SIG-M5 treated with dmso at 0.1 percent for 504 hours (cell line): ENCODE measurements around the gene TBC1D1.
"Not testable (repeated sequence)": the region's sequence is repeated elsewhere in the genome, so short reads cannot be mapped to it uniquely, and the experiment has no call there.

Experiments used
- DNase-seq: peaks from one replicate; lab custom pipeline; 2025; ENCODE audit not compliant: unreplicated experiment; lab: John Stamatoyannopoulos, UW

Gene TBC1D1

DNA sequence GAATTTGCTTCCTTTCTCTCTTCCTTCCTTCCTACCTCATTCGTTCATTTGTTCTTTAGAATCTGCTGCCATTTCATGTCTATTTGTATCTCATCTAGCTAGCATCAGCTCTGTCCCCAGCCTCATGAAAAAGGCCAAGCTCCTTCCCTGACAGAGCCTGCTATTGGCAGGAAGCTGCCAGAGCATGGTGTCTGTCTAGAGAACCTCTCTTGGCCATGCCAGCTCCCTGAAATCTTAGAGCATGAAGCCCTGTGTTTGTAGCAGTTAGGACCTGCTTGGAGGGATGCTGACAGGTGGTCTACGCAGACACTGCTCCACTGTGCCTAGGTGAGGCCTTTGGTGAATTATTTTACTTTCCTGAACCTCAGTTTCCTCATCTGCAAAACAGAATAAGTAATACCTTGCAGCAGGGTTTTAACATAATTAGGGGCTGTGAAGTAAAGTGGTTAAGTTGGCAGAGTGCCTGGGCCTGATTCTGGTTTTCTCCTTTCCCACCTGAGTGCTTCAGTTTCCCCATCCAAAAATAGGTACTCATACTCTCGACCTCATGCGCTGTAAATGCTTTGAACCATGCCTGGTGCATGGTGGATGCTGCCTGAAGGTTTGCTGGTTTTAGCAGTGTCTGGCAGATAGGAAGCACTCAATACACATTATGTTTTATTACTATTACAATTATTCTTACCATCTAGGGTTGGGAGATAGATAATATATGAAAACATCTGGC lies 74.0 kb downstream of the TBC1D1 start:
- DNase-seq = no peak

DNA sequence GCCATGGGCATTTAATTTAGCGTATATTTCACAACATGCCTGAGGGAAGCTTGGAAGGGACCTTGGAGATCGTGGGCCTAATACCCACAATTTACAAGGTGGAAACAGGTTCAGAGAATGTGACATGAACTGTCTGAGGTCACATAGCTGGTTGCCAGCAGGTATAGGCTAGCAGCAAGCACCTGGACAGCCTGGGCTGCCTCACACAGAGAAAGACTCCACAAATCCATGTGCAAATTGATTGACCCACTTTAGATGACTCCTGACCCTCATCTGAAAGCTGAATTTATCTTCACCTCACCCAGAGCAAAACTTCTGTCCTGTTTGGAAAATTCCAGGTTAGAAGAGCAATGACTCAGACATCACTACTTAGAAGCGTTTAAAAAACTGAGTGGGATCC lies 75.2 kb downstream of the TBC1D1 start:
- DNase-seq = no peak

DNA sequence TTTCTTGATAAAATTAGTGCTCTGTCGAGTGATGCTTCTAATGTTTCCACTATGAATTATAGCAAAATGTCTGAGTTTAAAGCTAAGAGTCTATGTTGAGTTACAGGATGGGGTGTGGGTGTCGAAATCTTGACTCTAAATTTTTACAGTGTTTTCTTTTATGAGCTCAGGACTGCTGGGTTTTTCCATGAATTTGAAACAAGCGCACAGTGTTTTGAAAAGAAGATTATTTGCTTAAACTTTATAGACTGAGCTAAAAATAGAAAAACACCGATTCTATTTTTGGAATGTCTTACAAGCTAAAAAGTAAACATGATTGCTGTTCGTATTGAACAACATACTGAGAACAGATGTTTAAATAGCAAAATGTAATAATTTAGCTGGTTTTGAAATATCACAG lies 76.9 kb downstream of the TBC1D1 start:
- no peak for DNase-seq

DNA sequence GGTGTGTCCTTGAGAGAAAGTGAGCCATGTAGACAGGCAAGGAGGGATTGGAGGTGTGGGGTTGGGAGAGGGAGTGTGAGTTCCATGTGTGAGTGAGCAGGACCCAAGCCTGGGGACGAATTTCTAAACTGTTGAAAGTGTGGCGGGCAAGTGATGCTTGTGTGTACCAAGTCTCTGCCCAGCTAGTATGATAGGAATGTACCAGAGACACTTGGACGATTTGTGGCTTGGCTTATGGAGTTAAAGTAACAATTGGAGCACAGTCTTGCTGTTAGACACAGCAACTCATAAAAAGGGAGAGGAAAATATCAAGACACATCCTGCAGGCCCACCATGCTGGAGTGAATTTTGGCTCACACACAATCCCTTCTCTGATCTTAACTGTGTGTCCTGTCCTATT lies 77.9 kb downstream of the TBC1D1 start:
- DNase-seq = no peak

DNA sequence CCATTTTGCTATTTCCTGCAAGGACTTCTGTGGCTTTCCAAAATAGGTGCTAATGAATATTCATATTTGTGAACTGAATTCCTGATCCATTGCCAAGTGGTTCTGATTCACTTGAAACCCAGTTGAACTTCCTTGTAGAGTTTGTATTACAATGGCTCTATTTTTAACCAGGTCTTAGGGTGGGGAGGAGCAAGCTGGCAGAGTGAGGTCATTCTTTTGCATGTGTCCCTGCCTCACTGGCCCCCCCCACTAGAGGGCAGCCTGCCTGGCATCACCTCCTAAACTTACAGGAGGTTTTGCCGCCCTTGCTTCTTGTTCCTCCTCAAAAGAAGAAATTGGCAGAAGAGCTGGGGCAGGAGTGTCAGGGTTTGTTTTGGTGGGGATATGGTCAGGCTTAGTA lies 79.8 kb downstream of the TBC1D1 start:
- DNase-seq = peak; percentile 58

DNA sequence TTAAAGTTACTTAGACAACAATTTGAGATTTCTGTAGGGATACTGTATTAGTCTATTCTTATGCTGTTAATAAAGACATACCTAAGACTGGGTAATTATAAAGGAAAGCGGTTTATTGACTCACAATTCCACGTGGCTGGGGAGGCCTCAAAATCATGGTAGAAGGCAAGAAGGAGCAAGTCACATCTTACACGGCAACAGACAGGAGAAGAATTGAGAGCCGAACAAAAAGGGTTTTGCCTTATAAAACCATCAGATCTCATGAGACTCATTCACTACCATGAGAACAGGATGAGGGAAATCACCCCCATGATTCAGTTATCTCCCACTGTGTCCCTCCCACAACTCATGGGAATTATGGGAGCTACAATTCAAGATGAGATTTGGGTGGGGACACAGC lies 80.3 kb downstream of the TBC1D1 start:
- DNase-seq = no peak

DNA sequence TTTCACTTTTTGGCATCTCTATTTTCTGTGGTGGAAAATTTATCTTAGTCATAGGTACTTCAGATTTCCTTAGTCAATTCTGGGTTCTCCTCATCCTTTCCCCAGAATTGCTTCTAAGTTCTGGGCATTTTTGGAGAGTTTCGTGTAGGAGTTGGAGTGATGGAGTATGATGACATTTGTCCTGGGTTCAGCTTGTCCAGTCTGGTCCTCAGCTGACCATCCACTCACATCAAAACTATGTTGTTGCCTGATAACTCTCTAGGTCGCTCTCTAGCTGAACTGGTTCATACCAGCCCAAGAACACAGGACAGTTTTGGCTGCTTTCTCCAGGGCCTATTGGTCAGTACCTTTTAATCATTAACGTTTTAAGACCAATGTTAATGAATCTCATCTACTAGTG lies 82.6 kb downstream of the TBC1D1 start:
- DNase-seq = no peak

DNA sequence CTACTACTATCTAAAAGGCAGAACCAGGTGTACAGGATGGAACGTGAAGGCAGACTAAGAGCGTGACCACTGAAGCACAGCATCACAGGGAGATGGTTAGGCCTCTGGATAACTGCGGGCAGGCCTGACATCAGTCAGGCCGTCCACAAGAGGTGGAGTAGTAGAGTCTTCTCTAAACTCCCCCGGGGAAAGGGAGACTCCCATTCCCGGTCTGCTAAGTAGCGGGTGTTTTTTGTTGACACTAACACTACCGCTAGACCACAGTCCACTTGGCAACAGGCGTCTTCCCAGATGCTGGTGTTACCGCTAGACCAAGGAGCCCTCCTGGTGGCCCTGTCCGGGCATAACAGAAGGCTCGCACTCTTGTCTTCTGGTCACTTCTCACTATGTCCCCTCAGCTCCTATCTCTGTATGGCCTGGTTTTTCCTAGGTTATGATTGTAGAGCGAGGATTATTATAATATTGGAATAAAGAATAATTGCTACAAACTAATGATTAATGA lies 84.5 kb downstream of the TBC1D1 start:
- DNase-seq = not testable (repeated sequence)

DNA sequence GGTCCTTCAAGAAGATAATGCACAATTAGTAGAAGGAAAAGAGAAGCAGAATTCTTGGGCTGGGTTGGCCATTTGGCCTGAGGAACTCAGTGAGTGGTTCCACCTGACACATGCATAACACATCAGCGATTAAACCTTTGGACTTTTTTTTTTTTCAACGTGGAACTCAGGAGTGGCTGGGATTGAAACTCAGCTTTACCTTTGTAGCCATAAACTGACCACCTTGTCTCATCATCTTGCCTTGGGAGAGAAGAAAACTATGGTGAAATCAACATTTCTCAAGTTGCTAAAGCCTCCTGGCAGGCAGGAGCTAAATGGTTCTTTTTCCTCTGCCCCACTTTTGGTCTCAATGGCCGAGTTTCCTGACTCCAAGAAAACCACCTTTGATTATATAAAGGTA lies 85.6 kb downstream of the TBC1D1 start:
- DNase-seq = no peak

DNA sequence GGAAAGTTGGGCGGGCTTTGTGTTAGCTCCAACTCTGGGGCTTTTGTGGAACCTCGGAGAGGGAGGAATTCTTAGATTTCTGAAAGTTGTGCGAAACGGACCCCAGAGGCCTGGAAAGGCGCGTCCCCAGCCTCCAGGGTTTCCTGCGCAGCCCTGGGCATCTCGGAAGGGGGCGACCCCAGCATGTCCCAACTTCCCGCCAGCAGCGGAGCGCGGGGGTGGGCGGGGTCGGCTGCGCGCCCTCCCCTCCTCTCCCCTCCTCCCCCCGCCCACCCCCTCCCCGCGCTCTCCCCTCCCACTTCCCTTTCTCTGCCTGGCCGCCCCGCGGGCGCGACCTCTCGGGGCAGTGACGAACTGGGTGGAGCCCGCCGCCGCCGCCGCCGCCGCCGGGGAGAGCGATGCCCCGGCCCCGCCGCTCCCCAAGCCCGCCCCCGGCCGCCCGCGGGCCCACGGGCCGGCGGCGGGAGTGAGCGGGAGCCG lies 86.1 kb downstream of the TBC1D1 start:
- DNase-seq = peak; percentile 68

DNA sequence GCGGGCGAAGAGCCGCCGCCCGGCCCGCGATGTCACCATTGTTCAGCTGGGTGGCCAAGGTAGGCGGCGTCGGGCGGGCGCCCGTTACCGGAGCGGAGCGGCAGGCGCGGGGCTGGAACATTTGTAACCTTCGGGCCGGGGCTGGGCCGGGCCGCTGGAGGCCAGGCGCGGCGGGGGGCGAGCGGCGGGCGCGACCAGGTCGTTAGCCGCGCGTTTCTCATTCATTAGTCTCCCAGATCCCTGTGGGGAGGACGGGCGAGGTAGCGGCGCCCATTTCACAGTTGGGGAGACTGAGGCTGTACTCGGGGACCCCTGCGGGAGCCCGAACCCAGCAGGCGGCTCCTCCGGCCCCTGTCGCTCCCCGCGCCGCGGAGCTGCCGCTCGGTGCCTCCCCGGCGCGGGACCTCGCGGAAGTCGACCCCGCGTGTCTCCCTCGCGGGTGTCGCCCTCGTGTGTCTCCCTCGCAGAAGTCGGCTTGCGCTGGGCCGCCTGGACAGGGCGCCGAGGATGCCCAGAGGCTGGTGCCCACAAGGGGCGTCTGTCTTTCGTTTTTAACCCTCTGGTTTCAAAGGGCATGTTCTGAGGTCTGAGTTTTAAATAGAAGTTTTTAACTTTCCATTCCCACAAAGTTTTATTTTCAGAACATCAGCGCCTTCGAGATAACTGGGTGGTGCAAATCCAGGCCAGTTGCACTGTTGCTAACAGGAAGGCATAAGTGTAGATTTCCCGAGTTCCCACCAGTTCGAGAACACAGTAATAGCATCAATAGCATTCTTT lies 86.8 kb downstream of the TBC1D1 start:
- peak; percentile 52 for DNase-seq

DNA sequence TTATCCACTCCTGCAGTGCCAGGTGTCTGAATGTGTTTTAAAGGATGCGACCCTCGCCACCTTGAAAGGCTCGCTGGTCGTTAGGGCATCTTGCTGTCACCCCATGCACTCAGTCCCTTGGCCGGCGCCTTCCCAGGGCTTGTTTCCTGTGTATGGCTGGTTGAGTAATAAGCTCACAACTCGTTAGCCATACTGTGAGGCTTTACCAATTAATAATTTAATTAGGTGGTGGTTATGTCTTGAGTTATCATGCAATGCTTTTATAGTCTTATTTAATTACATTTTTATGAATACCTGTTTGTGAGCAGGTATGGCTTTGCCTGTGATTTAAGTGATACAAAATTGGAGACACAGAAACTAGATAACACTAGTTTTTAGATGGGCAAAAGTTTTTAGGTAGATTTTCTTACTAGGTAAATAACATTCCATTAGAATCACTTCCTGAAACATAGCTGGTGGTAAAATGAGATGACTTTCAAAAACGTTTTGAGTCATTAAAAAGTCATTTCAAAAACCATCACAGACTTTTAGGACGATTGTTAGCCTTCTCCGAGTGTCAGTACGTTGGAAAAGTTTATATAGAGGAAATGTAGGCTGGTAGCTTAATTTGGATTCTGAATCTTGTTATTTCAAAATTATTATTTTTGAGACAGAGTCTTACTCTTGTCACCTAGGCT lies 87.5 kb downstream of the TBC1D1 start:
- DNase-seq = peak; percentile 47

DNA sequence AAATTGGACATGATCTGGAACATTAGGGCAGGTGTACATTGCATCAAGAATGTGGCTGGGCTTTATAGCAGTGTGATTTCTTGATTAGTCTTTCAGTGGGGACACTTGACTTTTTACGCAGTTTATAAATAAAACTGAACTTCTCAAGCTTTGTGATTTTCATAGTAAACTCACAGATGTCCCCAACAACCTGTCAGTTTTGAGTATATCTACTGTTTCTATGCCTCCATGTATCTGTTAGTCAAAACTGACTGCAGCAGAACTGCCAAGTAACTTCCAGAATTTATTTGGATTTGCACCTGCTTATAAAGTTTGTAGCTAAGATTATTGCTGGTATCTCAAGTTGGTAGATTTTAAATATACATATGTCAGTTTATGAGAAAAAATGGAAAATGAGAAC lies 89.4 kb downstream of the TBC1D1 start:
- no peak for DNase-seq

DNA sequence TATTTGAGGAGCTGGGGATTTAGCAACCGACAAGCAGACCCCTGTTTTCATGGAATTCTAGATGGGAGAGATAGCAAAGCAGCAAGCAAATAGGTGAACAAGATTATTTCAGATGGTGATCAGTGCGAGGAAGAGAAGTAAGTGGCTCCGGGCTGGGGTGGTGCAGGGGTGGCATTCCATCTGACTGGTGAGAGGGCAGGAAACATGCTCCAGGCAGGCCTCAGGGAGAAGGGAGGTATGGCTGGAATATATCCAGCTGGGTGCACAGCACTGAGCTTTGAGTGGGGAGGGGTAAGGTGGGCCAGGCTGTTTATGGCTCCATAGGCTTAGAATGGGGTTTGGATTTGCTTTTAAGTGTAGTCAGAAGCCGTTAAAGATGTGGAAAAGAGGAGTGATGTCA lies 90.5 kb downstream of the TBC1D1 start:
- DNase-seq = no peak

DNA sequence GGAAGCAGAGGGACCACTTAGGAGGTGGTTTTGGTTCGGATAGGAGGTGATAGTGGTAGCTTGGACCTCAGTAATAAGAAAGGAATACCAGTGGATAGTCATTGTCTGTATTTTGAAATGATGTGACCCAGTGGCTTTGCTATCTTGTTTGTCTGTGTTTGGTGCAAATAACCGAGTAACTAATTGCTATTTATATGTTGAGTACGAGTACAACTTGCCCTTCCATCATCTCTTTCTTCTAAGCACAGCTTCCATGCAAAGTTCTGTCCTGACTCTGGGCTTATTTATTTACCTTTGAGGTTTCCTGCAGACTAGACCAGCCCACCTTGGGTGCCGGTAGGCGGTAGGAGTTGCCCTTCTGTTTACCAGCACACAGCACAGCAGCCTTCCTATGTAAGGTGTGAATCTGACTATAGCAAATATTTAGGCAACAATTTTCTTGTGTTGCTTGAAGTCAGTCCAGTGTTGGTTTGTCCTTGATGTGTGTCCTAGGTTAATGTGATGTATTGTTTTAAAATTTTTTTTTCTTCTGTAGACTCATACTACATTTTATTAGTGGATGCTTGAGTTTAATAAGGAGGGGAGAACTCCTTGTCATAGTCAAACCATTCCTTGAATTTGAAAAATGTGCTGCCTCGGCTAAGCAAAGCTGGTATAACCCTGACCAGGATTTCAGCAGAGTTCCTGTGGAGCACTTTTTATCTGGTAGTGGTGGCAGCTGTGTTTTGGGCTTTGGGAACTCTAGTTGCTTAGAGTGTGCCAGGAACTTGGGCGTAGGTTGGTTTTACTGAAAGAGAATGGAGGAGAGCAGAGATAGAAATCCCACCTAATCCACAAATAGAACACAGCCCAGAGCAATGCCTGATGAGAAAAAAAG lies 91.2 kb downstream of the TBC1D1 start:
- DNase-seq = no peak

DNA sequence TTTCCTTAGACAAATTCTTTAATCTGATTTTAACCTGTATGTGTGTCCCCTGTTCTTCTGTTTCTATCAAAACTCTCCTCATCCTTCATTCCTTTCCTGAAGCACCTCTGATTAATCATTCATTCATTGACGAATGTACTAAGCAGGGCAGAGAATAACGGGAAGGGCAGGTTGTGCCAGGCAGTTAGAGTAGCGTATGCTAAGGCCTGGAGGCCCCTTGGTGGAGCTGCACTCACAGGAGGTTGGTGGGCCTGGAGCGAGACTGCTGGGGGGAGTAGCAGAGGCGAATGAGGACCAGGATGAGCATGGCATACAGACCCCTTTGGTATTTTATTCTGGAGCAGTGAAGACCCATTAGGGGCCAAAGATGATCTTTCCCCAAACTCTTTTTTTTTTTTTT lies 91.9 kb downstream of the TBC1D1 start:
- DNase-seq = no peak

DNA sequence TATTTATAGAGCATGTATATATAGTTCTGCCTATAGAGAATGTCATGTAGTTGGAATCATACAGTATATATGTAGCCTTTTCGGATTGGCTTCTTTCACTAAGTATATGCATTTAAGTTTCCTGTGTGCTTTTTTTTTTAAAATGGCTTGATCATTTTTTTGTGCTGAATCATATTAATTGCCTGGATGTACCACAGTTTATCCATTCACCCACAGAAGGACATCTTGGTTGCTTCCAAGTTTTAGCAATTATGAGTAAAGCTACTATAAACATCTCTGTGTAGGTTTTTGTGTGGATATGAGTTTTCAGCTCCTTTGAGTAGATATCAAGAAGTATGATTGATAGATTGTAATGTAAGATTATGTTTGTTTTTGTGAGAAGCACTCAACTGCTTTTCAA lies 93.1 kb downstream of the TBC1D1 start:
- DNase-seq = no peak

DNA sequence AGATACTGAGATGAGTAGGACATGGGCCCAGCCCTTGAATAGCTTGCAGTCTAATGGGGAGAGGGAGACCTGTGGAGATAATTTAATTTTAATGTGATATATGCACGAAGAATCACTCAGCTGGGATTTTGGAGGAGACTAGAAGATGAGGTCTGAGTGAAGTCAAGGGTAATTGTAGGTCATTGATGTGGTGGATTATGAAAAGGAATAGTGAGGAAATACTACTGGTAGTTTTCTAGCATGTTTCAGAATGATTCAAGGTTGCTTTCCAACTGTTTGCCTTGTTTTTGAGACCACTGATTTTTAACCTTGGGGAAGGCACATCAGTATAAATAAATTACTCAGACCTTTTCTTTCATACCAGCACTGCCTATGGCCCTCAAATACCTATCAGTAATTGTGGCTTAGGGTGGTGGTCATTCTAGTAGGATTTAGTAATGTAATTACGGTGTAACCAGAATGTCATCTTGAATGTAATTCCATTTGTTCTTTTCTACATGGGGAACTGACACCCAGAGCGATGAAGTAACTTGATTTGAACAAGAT lies 94.9 kb downstream of the TBC1D1 start:
- DNase-seq = no peak

DNA sequence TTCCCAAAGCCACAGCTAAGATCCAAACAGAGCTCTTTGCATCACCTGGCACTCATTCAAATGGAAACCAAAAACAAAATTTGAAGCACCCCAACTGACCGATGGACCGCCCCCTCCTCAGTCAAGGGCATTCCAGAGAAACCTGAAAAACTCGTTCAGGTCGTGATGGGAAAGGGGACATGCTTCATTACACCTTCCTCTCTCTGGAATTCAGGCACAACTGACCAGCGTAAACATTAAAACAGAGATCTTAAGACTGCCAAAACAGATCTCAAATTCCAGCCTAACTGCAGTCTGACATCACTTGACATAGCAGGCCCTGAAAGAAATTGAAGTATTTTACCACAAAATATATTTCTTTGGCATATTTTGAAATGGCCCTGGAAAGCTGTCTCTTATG lies 97.8 kb downstream of the TBC1D1 start:
- DNase-seq = no peak

DNA sequence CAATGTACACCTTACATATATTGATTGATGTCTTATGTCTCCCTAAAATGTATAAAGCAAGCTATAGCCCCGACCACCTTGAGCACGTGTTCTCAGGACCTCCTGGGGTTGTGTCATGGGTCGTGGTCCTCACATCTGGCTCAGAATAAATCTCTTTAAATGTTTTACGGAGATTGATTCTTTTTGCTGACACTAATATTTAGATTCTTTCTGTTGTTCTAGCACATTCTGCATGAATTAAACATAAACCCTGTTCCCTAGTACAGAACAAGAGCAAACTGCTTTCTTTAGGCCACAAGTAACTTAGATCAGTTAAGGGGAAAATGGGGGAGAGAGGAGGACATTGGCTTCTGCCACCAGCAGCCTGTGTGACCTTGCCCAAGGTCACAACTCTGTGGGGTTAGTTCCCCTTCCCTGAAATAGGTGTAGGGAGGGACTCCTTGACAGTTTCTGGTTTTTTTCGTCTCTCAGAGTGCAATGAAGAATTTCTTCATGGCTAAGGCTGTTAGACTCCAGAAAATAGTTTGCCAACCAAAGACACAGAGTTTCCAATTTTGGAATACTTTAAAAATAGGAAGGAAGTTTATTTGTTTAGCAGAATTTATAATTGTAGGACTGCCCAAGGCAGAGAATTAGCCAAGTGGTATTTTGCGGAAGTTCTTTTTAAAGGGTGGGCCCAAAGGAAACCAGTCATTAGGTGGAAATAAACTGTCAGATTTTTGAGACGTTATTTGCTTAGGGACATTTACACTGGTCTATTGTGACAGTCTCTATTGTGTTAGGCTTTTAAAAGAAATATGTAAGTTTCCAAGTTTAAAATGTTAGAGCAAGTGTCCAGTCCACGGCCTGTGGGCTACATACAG lies 98.7 kb downstream of the TBC1D1 start:
- DNase-seq = peak; percentile 92
